HepG2 (cell line): ENCODE data around the gene COX4I2. TPM values are rescaled to one million over a fixed set of nuclear protein-coding genes. Genes with fewer than 3 reads are reported as not detected.
A peak's percentile ranks its signal among the peaks of the same experiment; 100 is the strongest.

Experiments
- GATAD2A ChIP-seq: IDR thresholded peaks from 2 replicates; pipeline ENCODE4 v1.6.1; 2016
- GTF2F1 ChIP-seq: fragments of 150-350 bp; IDR thresholded peaks from 2 replicates; pipeline ENCODE4 v1.6.1; 2014; ENCODE audit warnings: low read length
- HMG20B ChIP-seq: conservative IDR thresholded peaks from 2 replicates; pipeline ENCODE4 v1.6.1; 2016; ENCODE audit warnings: missing genetic modification reagents, missing compliant biosample characterization
- IKZF4 ChIP-seq: sonication (generic); formaldehyde crosslinking; IDR thresholded peaks from 2 replicates; pipeline ENCODE4 v1.5.1; 2020; ENCODE audit warnings: borderline replicate concordance, mild to moderate bottlenecking, low read depth, missing genetic modification reagents; ENCODE audit errors: not compliant biosample characterization
- JUN ChIP-seq: sonication (generic); formaldehyde crosslinking; IDR thresholded peaks from 2 replicates; pipeline ENCODE4 v1.4.0; 2020; ENCODE audit warnings: mild to moderate bottlenecking, missing genetic modification reagents
- KDM2A ChIP-seq: sonication (generic); formaldehyde crosslinking; IDR thresholded peaks from 2 replicates; pipeline ENCODE4 v1.4.0; 2020; ENCODE audit warnings: low read depth, missing genetic modification reagents, borderline replicate concordance
- KDM4B ChIP-seq: sonication (generic); formaldehyde crosslinking; IDR thresholded peaks from 2 replicates; pipeline ENCODE4 v1.4.0; 2020; ENCODE audit warnings: missing genetic modification reagents
- MED8 ChIP-seq: sonication (generic); formaldehyde crosslinking; IDR thresholded peaks from 2 replicates; pipeline ENCODE4 v1.8.1; 2023; ENCODE audit warnings: mild to moderate bottlenecking, missing genetic modification reagents; ENCODE audit not compliant: insufficient replicate concordance
- NFE2L2 ChIP-seq: fragments of 150-350 bp; IDR thresholded peaks from 2 replicates; pipeline ENCODE4 v1.6.1; 2014; ENCODE audit warnings: low read length
- ZKSCAN1 ChIP-seq: fragments of 150-350 bp; IDR thresholded peaks from 2 replicates; pipeline ENCODE4 v1.6.1; 2014; ENCODE audit warnings: low read length
- ZNF382 ChIP-seq: sonication (generic); formaldehyde crosslinking; IDR thresholded peaks from 2 replicates; pipeline ENCODE4 v1.5.0; 2020; ENCODE audit warnings: missing genetic modification reagents, mild to moderate bottlenecking, borderline replicate concordance
- ZNF746 ChIP-seq: sonication (generic); formaldehyde crosslinking; IDR thresholded peaks from 2 replicates; pipeline ENCODE4 v1.8.0; 2022; ENCODE audit warnings: mild to moderate bottlenecking, missing genetic modification reagents
- polyA plus RNA-seq, 8 experiments: library from polyadenylated mRNA; depleted of rRNA in 3 of 8; stranded (reverse) in 7 of 8; unstranded in 1 of 8; fragments of >200 nt; fragmentation: Illumina TruSeq in 4 of 8; extraction: Trizol in 4 of 8; gene quantifications; 2 replicates each; pipeline versions ENCODE4 v1.2.1 to v1.2.3, GENCODE V29; 2011 to 2016; ENCODE audit warnings: low read depth in 4 of 8, missing spikeins in 1 of 8, mixed read lengths in 1 of 8; ENCODE audit not compliant: insufficient read depth in 1 of 8
- total RNA-seq, 5 experiments: library from RNA; depleted of rRNA; stranded (reverse); fragments of >200 nt; fragmentation: Illumina TruSeq; extraction: Trizol; gene quantifications; 2 replicates each; pipeline ENCODE4 v1.2.3, GENCODE V29; 2016; ENCODE audit warnings: low read depth in 1 of 5
- TF ChIP-seq, protein P1 (sequence below): sonication (generic); formaldehyde crosslinking; IDR thresholded peaks from 2 replicates; pipeline ENCODE4 v1.8.1; 2023; ENCODE audit warnings: missing genetic modification reagents, inconsistent platforms, borderline replicate concordance
- TF ChIP-seq, protein P2 (sequence below): sonication (generic); formaldehyde crosslinking; IDR thresholded peaks from 2 replicates; pipeline ENCODE4 v1.5.1; 2020; ENCODE audit warnings: missing genetic modification reagents, mild to moderate bottlenecking, borderline replicate concordance
- TF ChIP-seq, protein P3 (sequence below), 2 experiments: fragments of 450-650 bp in 1 of 2; sonication (generic) in 1 of 2; formaldehyde crosslinking in 1 of 2; IDR thresholded peaks; 2 replicates each; pipeline versions ENCODE4 v1.6.1 to v1.8.0; 2016 to 2022; ENCODE audit warnings: antibody characterized with exemption in 1 of 2, mild to moderate bottlenecking in 1 of 2, missing genetic modification reagents in 1 of 2

Gene COX4I2
- total and polyA plus RNA-seq, 2 of the 13 experiments (the other 11 are each of a cell fraction or from before 2014, with no cell fraction given) = 1.1 TPM; not detected in 1

DNA sequence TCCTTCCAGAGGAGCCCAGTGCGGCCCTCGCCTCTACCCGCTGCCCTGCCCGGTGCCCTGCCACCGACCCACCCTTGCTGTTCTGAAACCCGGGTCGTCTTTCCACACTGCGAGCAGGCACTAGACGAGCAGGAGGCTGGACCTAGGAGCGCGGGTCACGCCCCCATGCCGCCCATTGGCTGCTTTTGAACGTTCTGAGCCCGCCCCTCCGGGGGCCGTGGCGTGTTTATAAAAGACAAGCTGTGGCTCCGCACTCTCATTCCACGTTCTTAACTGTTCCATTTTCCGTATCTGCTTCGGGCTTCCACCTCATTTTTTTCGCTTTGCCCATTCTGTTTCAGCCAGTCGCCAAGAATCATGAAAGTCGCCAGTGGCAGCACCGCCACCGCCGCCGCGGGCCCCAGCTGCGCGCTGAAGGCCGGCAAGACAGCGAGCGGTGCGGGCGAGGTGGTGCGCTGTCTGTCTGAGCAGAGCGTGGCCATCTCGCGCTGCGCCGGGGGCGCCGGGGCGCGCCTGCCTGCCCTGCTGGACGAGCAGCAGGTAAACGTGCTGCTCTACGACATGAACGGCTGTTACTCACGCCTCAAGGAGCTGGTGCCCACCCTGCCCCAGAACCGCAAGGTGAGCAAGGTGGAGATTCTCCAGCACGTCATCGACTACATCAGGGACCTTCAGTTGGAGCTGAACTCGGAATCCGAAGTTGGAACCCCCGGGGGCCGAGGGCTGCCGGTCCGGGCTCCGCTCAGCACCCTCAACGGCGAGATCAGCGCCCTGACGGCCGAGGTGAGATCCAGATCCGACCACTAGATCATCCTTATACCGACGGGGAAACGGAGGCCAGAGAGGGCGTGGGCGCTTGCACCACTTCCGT lies 32.4 kb upstream of the COX4I2 start, which contains the start of gene ID1 (continued):
- peak; percentile 69; the same call in 1 of the 2 replicates for TF ChIP-seq JUN
- TF ChIP-seq MED8 (CRISPR knock-in tag) = peak; percentile 99
- TF ChIP-seq NFE2L2 = no peak
- peak; percentile 59 for TF ChIP-seq GATAD2A (CRISPR knock-in tag)
- TF ChIP-seq KDM2A = peak; percentile 96
- peak; percentile 98 for TF ChIP-seq GTF2F1
- peak; percentile 77 for TF ChIP-seq HMG20B
- TF ChIP-seq ZNF746 (CRISPR knock-in tag) = peak; percentile 91
- no peak for TF ChIP-seq ZNF382 (CRISPR knock-in tag)
- TF ChIP-seq KDM4B = peak; percentile 82
- TF ChIP-seq ZKSCAN1 = peak; percentile 52; the same call in 1 of the 2 replicates
- TF ChIP-seq, protein P1, sequence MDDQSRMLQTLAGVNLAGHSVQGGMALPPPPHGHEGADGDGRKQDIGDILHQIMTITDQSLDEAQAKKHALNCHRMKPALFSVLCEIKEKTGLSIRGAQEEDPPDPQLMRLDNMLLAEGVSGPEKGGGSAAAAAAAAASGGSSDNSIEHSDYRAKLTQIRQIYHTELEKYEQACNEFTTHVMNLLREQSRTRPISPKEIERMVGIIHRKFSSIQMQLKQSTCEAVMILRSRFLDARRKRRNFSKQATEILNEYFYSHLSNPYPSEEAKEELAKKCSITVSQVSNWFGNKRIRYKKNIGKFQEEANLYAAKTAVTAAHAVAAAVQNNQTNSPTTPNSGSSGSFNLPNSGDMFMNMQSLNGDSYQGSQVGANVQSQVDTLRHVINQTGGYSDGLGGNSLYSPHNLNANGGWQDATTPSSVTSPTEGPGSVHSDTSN (CRISPR knock-in tag) = no peak
- peak; percentile 92 for TF ChIP-seq IKZF4 (CRISPR knock-in tag)
- TF ChIP-seq, protein P2, sequence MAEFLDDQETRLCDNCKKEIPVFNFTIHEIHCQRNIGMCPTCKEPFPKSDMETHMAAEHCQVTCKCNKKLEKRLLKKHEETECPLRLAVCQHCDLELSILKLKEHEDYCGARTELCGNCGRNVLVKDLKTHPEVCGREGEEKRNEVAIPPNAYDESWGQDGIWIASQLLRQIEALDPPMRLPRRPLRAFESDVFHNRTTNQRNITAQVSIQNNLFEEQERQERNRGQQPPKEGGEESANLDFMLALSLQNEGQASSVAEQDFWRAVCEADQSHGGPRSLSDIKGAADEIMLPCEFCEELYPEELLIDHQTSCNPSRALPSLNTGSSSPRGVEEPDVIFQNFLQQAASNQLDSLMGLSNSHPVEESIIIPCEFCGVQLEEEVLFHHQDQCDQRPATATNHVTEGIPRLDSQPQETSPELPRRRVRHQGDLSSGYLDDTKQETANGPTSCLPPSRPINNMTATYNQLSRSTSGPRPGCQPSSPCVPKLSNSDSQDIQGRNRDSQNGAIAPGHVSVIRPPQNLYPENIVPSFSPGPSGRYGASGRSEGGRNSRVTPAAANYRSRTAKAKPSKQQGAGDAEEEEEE (CRISPR knock-in tag) = no peak; the same call in 1 of the 2 replicates
- TF ChIP-seq, protein P3, sequence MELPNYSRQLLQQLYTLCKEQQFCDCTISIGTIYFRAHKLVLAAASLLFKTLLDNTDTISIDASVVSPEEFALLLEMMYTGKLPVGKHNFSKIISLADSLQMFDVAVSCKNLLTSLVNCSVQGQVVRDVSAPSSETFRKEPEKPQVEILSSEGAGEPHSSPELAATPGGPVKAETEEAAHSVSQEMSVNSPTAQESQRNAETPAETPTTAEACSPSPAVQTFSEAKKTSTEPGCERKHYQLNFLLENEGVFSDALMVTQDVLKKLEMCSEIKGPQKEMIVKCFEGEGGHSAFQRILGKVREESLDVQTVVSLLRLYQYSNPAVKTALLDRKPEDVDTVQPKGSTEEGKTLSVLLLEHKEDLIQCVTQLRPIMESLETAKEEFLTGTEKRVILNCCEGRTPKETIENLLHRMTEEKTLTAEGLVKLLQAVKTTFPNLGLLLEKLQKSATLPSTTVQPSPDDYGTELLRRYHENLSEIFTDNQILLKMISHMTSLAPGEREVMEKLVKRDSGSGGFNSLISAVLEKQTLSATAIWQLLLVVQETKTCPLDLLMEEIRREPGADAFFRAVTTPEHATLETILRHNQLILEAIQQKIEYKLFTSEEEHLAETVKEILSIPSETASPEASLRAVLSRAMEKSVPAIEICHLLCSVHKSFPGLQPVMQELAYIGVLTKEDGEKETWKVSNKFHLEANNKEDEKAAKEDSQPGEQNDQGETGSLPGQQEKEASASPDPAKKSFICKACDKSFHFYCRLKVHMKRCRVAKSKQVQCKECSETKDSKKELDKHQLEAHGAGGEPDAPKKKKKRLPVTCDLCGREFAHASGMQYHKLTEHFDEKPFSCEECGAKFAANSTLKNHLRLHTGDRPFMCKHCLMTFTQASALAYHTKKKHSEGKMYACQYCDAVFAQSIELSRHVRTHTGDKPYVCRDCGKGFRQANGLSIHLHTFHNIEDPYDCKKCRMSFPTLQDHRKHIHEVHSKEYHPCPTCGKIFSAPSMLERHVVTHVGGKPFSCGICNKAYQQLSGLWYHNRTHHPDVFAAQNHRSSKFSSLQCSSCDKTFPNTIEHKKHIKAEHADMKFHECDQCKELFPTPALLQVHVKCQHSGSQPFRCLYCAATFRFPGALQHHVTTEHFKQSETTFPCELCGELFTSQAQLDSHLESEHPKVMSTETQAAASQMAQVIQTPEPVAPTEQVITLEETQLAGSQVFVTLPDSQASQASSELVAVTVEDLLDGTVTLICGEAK (IDR thresholded peaks at IDR 0.05) = no peak
- TF ChIP-seq, protein P3 (CRISPR knock-in tag; IDR thresholded peaks at IDR 0.05) = peak; percentile 22; the same call in 1 of the 2 replicates
